RKO (cell line): ENCODE measurements around the gene CD9.

Experiments
- DNase-seq: peaks from one replicate; pipeline ENCODE4 v3.0.0-alpha.2; 2016; ENCODE audit warnings: low spot score

CD9 gene

DNA sequence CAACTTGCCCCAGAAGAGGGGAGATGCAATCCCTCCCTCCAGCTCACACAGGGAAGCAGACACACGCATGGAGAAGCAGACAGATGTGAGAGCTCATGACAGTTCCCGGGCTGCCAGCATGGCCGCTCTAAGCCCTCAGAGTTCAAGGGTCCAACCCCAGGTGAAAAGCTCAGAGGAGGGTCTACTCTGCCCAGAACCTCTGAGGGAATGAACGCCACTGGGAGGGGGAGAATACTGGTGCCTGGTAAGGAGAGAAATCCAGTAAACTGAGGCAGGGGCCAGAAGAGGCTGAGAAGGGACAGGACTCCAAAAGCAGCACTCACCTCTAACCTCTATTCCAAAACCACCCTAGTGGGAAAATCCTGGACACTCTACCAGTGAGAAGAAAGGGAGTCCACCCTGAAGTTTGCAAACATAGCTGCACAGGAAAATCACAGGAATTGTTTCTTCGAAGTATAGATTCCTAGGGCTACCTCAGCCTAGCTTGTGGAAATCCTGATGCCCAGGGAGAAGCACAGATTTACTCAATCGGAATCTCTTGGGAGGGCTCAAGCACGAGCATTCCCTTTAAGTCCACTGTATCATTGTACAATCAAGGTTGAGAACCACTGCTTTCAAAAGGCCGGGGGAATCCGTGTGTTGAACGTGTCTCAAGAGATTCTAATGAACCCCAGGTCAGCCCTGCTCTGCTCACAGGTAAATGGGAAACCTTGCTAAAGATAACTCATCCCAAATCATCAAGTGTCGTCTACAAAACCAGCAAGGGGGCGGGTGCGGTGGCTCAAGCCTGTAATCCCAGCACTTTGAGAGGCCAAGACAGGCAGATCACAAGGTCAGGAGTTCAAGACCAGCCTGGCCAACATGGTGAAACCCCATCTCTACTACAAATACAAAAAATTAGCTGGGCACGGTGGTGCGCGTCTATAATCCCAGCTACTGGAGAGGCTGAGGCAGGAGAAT is 76.0 kb downstream of the CD9 start:
- DNase-seq: no peak

DNA sequence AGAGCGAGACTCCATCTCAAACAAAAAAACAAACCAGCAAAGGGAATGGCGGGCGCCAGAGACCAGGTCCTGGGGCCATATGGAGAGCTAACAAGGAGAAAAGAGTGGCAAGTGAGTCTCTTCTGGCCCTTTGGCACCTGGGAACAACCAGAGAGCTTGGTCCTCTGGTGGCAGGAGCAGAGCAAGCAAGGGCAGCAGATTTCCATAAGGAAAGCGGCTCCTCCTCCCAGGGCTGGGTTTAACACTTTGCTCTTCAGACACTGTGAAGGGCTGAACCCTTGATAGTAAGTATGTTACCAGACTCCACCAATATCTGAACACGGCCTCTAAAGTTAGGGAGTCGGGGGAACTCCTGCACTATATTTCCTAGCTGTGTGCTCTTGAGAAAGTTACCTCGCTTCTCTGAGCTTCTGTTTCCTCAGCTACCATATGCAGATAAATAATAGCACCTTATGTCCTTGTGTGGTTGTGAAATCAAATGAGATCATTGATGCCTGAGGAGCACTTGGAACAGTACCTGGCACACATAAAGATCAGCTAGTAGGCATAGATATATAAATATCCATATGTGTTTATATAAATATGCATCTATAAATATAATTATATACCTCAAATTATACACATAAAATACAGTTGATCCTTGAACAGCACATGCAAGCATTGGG is 76.9 kb downstream of the CD9 start:
- DNase-seq: peak; percentile 39

DNA sequence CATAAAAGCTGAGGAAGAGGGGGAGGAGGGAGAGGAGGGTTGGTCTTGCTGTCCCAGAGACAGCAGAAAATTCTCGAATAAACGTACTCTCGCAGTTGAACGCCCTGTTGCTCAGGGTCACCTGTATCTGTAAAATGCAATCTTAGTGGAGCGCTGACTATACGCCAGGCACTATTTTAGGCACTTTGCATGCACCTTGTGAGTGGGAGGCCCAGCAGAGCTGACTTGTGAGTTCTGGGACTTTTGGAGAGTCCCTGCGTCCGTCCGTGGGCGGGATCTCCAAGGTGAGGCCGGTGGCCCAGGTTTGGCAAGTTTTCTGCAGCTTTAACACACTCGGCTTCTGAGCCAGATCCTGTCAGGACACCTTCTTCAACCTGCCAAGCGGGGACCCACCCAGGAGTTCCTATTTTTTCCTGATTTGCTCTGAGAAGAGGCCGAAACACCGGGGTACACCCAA is 77.8 kb downstream of the CD9 start:
- DNase-seq: no peak

DNA sequence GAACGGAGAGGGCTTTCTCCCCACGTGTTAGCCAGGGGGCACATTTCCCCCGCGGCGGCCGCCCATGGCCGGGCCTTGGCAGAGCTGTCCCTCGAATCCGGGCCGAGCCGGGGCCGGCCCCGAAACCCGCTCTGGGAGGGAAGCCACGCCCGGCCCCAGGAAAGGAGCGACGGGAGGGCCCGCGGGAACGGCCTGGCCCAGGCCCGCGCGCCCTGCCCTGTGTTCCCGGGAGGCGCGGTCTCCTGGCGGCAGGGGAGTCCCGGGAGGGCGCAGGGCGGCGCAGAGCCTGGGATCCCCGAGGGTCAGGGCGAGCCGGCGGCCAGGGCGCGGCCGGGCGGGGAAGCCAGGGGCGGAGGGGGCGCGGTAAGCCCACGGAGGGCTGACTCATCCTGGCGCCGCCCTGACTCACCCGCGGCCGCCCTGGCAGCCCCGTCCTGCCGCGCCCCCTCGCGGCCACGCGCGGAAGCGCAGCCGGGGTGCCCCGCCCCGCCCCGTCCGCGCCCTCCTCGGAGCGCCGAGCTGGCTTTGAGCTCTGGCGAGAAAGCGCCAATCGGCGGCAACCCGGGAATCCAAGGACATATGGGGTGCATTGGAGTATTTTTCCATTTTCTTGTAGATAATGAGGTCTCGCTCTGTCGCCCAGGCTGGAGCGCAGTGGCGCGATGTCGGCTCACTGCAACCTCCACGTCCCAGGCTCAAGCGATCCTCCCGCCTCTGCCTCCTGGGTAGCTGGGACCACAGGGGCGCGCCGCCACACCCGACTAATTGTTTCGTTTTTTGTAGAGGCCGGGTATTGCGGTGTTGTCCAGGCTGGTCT is 78.4 kb downstream of the CD9 start:
- peak; percentile 87 for DNase-seq

DNA sequence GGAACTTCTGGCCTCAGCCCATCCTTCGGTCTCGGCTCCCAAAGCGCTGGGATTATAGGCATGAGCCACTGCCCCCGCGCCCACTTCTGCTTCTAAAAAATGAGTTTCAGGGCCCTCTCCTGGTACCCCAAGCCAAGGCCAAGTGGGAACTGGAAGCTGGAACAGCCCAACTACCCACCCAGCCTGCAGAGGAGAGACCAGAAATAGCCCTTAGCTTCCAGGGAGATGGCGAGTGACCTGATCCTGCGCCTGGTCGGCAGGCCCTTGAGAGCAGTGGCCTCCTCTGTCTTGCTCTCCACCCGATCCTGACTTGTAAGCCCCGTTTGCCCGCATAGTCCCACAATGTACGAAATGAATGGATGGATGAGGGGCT is 79.0 kb downstream of the CD9 start:
- no peak for DNase-seq

GRCh38 chr12:6279631-6280030 is 79.4 kb downstream of the CD9 start:
- DNase-seq: no peak

- peak; percentile 97 for DNase-seq
Observed at GRCh38 chr12:6280053-6280469, 79.9 kb downstream of the CD9 start.

- no peak for DNase-seq
Observed at GRCh38 chr12:6280672-6281071, 80.5 kb downstream of the CD9 start.

DNA sequence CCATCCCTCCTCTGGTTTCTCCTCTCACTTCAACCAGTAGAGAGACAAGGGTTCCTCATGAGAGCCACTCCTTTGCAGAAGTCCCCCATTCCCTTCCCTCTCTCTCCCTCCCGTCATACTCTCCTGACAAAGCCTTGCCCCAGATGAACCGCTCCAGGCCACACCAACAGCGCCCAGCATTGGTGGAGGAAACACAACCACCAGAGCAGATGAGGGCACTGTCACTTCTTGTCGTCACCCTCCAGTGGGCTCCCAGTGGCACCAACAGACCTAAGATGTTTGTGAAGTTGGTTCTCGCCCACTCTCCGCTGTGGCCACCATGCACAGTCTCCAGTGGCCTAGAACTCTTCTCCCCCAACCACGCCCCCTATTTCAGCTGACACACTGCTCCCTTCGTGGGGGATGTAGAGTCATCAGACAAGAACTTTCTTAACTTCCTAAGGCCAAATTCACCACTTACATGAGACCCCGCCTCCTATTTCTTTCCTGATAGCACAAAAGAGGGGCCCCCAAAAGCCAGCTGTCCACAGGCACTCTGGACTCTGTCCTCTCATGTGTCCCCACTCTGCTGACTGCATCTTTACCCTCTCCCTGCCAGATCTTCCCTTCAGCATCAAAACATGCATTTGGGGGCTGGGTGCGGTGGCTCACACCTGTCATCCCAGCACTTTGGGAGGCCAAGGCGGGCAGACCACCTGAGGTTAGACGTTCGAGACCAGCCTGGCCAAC is 81.0 kb downstream of the CD9 start:
- DNase-seq: no peak

DNA sequence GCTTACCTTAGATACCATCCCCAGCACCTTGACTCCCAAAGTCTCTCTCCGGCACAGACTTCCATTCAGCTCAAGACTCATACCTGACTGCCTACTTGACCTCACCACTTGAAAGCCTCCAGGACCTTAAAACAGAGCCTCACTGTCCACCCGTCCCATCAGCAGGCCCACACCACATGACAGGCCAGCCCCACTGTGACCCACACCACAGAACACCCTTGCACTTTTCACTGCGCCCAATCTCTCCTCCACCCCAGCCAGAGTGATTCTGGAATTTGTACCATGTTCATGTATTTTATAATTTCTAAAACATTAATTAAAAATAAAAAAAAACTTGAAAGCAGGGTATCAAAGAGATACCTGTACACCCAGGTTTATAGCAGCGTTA is 82.2 kb downstream of the CD9 start:
- no peak for DNase-seq

- DNase-seq: no peak
Observed at GRCh38 chr12:6284273-6284672, 84.1 kb downstream of the CD9 start.

- DNase-seq: peak; percentile 82
Observed at GRCh38 chr12:6285063-6285477, 84.9 kb downstream of the CD9 start.

- DNase-seq: peak; percentile 43
Observed at GRCh38 chr12:6285532-6286306, 85.5 kb downstream of the CD9 start.
